Chondrocyte (in vitro differentiated cells): Measurements from ENCODE around the gene ATP9A. TPM values are rescaled to one million over a fixed set of nuclear protein-coding genes. Genes with fewer than 3 reads are reported as not detected.

ENCODE experiments used
- DNase-seq: peaks from one replicate; pipeline ENCODE4 v3.0.0; 2021; ENCODE audit warnings: mixed read lengths, low spot score
- H3K27ac Mint-ChIP-seq: one replicate; pipeline ENCODE4 v1.8.0; 2021; ENCODE audit warnings: mild to moderate bottlenecking, moderate library complexity, mixed read lengths; ENCODE audit not compliant: unreplicated experiment
- H3K27me3 Mint-ChIP-seq: 2 replicates; pipeline ENCODE4 v1.8.0; 2021; ENCODE audit warnings: low read depth, mixed read lengths
- H3K36me3 Mint-ChIP-seq: 2 replicates; pipeline ENCODE4 v1.8.0; 2021; ENCODE audit warnings: low read depth, mixed read lengths
- H3K4me1 Mint-ChIP-seq: 2 replicates; pipeline ENCODE4 v1.8.0; 2021; ENCODE audit warnings: low read depth, mild to moderate bottlenecking, mixed read lengths
- H3K4me3 Mint-ChIP-seq: one replicate; pipeline ENCODE4 v1.8.0; 2021; ENCODE audit warnings: mild to moderate bottlenecking, moderate library complexity, mixed read lengths; ENCODE audit not compliant: unreplicated experiment
- H3K9me3 Mint-ChIP-seq: 2 replicates; pipeline ENCODE4 v1.8.0; 2021; ENCODE audit warnings: low read depth, mixed read lengths
- total RNA-seq: library from RNA; stranded (reverse); gene quantifications from 3 replicates; pipeline ENCODE4 v1.2.1, GENCODE V29; 2021
- TF ChIP-seq, protein P1 (sequence below): fragments of 200-600 bp; sonication (generic); IDR thresholded peaks from 2 replicates; pipeline ENCODE4 v1.5.0; 2021; ENCODE audit warnings: antibody characterized with exemption, mild to moderate bottlenecking, moderate library complexity

ATP9A gene
- total RNA-seq, 1 donor from 2014 or later, result 43.1 TPM

DNA sequence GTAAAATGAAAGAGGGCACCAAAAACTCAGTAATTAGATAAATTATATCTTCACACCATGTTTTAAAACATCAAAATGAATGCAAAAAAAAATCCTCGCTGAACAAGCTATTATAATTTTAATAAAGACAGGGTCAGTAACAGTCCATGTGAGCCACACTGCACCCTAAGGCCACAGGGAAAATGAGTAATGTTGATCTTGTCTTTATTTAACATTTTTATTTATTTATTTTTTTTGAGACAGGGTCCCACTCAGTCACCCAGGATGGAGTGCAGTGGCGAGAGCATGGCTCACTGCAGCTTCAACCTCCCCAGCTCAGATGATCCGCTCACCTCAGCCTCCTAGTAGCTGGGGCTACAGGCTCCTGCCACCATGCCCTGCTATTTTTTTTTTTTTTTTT, 217.0 kb downstream of the ATP9A start:
- peaks cover 9% of the 10 kb centered on the region for H3K36me3 Mint-ChIP-seq
- no peaks in the 10 kb centered on the region for H3K4me1 Mint-ChIP-seq
- H3K27me3 Mint-ChIP-seq, result peaks cover 1% of the 10 kb centered on the region
- TF ChIP-seq, protein P1, sequence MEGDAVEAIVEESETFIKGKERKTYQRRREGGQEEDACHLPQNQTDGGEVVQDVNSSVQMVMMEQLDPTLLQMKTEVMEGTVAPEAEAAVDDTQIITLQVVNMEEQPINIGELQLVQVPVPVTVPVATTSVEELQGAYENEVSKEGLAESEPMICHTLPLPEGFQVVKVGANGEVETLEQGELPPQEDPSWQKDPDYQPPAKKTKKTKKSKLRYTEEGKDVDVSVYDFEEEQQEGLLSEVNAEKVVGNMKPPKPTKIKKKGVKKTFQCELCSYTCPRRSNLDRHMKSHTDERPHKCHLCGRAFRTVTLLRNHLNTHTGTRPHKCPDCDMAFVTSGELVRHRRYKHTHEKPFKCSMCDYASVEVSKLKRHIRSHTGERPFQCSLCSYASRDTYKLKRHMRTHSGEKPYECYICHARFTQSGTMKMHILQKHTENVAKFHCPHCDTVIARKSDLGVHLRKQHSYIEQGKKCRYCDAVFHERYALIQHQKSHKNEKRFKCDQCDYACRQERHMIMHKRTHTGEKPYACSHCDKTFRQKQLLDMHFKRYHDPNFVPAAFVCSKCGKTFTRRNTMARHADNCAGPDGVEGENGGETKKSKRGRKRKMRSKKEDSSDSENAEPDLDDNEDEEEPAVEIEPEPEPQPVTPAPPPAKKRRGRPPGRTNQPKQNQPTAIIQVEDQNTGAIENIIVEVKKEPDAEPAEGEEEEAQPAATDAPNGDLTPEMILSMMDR, result no peak
- no peaks in the 10 kb centered on the region for H3K9me3 Mint-ChIP-seq
- no peak for DNase-seq
- H3K4me3 Mint-ChIP-seq, result no peak overlapping the region
- H3K27ac Mint-ChIP-seq, result no peak overlapping the region

DNA sequence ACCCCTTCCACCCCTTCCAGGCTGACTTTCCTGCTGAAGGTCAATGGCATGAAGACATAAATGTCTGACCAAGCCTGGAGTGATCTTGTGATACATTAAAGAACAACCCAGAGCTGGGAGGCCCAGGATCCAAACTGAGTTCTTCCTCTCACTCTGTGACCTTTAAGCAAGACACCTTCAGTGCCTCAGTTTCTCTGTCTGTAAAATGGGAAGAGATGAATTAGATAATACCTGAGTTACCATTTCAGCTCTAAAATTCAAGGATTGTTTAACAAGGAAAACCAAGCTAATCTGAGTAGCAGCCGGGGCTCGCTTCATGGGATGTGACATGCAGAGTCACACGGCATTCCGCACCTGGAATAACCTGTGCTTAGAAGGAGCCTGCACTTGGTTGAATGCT, 218.7 kb downstream of the ATP9A start:
- Mint-ChIP-seq H3K4me3 (no peak overlapping the region), H3K9me3 (no peaks in the 10 kb centered on the region), H3K36me3 (peaks cover 10% of the 10 kb centered on the region), H3K4me1 (no peaks in the 10 kb centered on the region), H3K27me3 (peaks cover 1% of the 10 kb centered on the region), H3K27ac (no peak overlapping the region)
- no peak for DNase-seq
- TF ChIP-seq, protein P1, result no peak

DNA sequence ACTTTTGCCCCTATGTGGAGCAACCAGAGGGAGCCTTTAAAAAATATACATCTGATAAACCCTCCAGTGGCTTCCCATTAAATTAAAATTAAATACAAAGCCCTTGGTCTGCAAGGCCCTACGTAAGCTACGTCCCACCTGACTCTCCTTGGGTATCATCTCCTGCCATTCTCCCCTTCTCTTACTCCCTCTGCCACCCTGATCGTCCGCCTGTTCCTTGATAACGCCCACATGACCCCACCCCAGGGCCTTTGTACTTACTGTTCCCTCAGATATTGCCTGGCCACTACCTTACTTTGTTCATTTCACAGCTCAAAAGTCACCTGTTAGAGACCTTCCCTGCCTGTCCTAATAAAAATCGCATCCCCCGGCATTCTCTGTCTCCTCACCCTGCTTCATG, 220.2 kb downstream of the ATP9A start:
- H3K4me3 Mint-ChIP-seq, result no peak overlapping the region
- DNase-seq, result no peak
- peaks cover 9% of the 10 kb centered on the region for H3K36me3 Mint-ChIP-seq
- H3K27ac Mint-ChIP-seq, result no peak overlapping the region
- peaks cover 5% of the 10 kb centered on the region for H3K4me1 Mint-ChIP-seq
- TF ChIP-seq, protein P1, result no peak
- H3K9me3 Mint-ChIP-seq, result no peaks in the 10 kb centered on the region
- peaks cover 4% of the 10 kb centered on the region for H3K27me3 Mint-ChIP-seq

Other genes with a start within 250 kb of the ATP9A start
- gene NFATC2, start 225.7 kb downstream of the ATP9A start, total RNA-seq, result 2.0 to 2.6 TPM (median 2.2 TPM) in 3 replicates
- gene SALL4, start 34.1 kb upstream of the ATP9A start, total RNA-seq, result 0.17 to 0.68 TPM (median 0.26 TPM) in 3 replicates